Thymus (tissue), 11 donors: ENCODE data around the gene DLD. TPM values are rescaled to one million over a fixed set of nuclear protein-coding genes. Genes with fewer than 3 reads are reported as not detected.

Source experiments
- DNase-seq, 9 donors: peaks; one replicate each; pipeline ENCODE4 v3.0.0-alpha.2; 2013; ENCODE audit warnings: low spot score in 9 of 9, low read depth in 6 of 9, missing footprints in 1 of 9
- H3K27ac ChIP-seq, 2 donors: one replicate each; pipeline ENCODE4 v1.5.1; 2013; ENCODE audit warnings: control low read depth in 1 of 2, low read depth in 1 of 2, low read length in 1 of 2, mild to moderate bottlenecking in 1 of 2, moderate library complexity in 1 of 2
- H3K27me3 ChIP-seq, 2 donors: one replicate each; pipeline ENCODE4 v1.5.1; 2013; ENCODE audit warnings: low read length in 1 of 2; ENCODE audit not compliant: control insufficient read depth in 2 of 2, insufficient read depth in 1 of 2
- H3K36me3 ChIP-seq, 2 donors: one replicate each; pipeline ENCODE4 v1.5.1; 2013; ENCODE audit warnings: low read length in 1 of 2, mild to moderate bottlenecking in 1 of 2, moderate library complexity in 1 of 2; ENCODE audit not compliant: control insufficient read depth in 2 of 2, insufficient read depth in 2 of 2
- H3K4me1 ChIP-seq, 2 donors: one replicate each; pipeline ENCODE4 v1.5.1; 2013; ENCODE audit warnings: low read length in 2 of 2; ENCODE audit not compliant: control insufficient read depth in 2 of 2, insufficient read depth in 2 of 2
- H3K4me3 ChIP-seq, 2 donors: one replicate each; pipeline ENCODE4 v1.5.1; 2013; ENCODE audit warnings: low read length in 2 of 2, control low read depth in 1 of 2, mild to moderate bottlenecking in 1 of 2
- H3K9me3 ChIP-seq, 2 donors: one replicate each; pipeline ENCODE4 v1.5.1; 2013; ENCODE audit warnings: low read length in 1 of 2, mild to moderate bottlenecking in 1 of 2; ENCODE audit not compliant: control insufficient read depth in 2 of 2, insufficient read depth in 1 of 2
- WGBS: extraction: QIAGEN DNeasy Blood & Tissue Kit; methylation state at CpG from one replicate; pipeline ENCODE4 v1.1.7; 2013; 5-methylcytosine and 5-hydroxymethylcytosine counted together
- polyA plus RNA-seq: library from polyadenylated mRNA; stranded (reverse); fragments of 200-250 nt; gene quantifications from one replicate; pipeline ENCODE4 v1.2.3, GENCODE V29; 2013
- total RNA-seq: library from RNA; stranded (reverse); fragments of 120-200 nt; gene quantifications from one replicate; pipeline ENCODE4 v1.2.4, GENCODE V29; 2013
- donor health status: healthy.

DLD gene
- total and polyA plus RNA-seq, 2 donors = 42.4 to 44.2 TPM

GRCh38 chr7:107850643-107851042 is 40.3 kb upstream of the DLD start:
- Histone ChIP-seq H3K27ac (no peak overlapping the region), H3K4me1 (no peaks in the 10 kb centered on the region), H3K4me3 (no peak overlapping the region), H3K27me3 (no peaks in the 10 kb centered on the region), H3K36me3 (no peaks in the 10 kb centered on the region), H3K9me3 (no peaks in the 10 kb centered on the region)
- no peak for DNase-seq
- WGBS = 58% methylated on average over 1 of the region's 1 CpG

GRCh38 chr7:107854454-107854853 is 36.5 kb upstream of the DLD start:
- no peak for DNase-seq
- Histone ChIP-seq H3K4me3 (no peak overlapping the region), H3K4me1 (peaks cover 3 to 7% of the 10 kb centered on the region in 2 donors), H3K9me3 (no peaks in the 10 kb centered on the region), H3K27me3 (no peaks in the 10 kb centered on the region), H3K27ac (no peak overlapping the region), H3K36me3 (no peaks in the 10 kb centered on the region)
- 91% methylated on average over 1 of the region's 1 CpG for WGBS

GRCh38 chr7:107854989-107855388 is 36.0 kb upstream of the DLD start:
- WGBS = 76% methylated on average over 4 of the region's 4 CpGs
- DNase-seq = no peak
- Histone ChIP-seq H3K9me3 (no peaks in the 10 kb centered on the region), H3K4me3 (no peak overlapping the region), H3K27ac (no peak overlapping the region), H3K27me3 (no peaks in the 10 kb centered on the region), H3K4me1 (peaks cover 3 to 7% of the 10 kb centered on the region in 2 donors), H3K36me3 (no peaks in the 10 kb centered on the region)

GRCh38 chr7:107856806-107857540 is 34.0 kb upstream of the DLD start:
- no peaks in the 10 kb centered on the region for H3K27me3 ChIP-seq
- H3K36me3 ChIP-seq = no peaks in the 10 kb centered on the region
- H3K4me1 ChIP-seq = peaks cover 3 to 7% of the 10 kb centered on the region in 2 donors
- no peaks in the 10 kb centered on the region for H3K9me3 ChIP-seq
- no peak overlapping the region for H3K4me3 ChIP-seq
- WGBS = 30% methylated on average over 4 of the region's 4 CpGs
- H3K27ac ChIP-seq = no peak overlapping the region
- peak in 1 of 9 donors; percentile 27 for DNase-seq

- no peaks in the 10 kb centered on the region for H3K36me3 ChIP-seq
- H3K4me3 ChIP-seq = no peak overlapping the region
- WGBS = 76% methylated on average over 2 of the region's 2 CpGs
- no peak overlapping the region for H3K27ac ChIP-seq
- peaks cover 3 to 7% of the 10 kb centered on the region in 2 donors for H3K4me1 ChIP-seq
- no peaks in the 10 kb centered on the region for H3K9me3 ChIP-seq
- H3K27me3 ChIP-seq = no peaks in the 10 kb centered on the region
- DNase-seq = no peak
Observed at GRCh38 chr7:107857541-107857912, 33.5 kb upstream of the DLD start.

- H3K4me3 ChIP-seq = no peak overlapping the region
- H3K27me3 ChIP-seq = no peaks in the 10 kb centered on the region
- DNase-seq = no peak
- no peaks in the 10 kb centered on the region for H3K36me3 ChIP-seq
- no peak overlapping the region for H3K27ac ChIP-seq
- H3K9me3 ChIP-seq = no peaks in the 10 kb centered on the region
- 96% methylated on average over 5 of the region's 5 CpGs for WGBS
- peaks cover 3 to 7% of the 10 kb centered on the region in 2 donors for H3K4me1 ChIP-seq
Observed at GRCh38 chr7:107858280-107858679, 32.7 kb upstream of the DLD start.

- Histone ChIP-seq H3K4me1 (peaks cover 3 to 7% of the 10 kb centered on the region in 2 donors), H3K27ac (no peak overlapping the region), H3K36me3 (no peaks in the 10 kb centered on the region), H3K4me3 (no peak overlapping the region), H3K9me3 (no peaks in the 10 kb centered on the region), H3K27me3 (no peaks in the 10 kb centered on the region)
- 96% methylated on average over 9 of the region's 9 CpGs for WGBS
- DNase-seq = no peak
Observed at GRCh38 chr7:107860279-107860961, 30.6 kb upstream of the DLD start.

GRCh38 chr7:107860981-107861652 is 29.9 kb upstream of the DLD start:
- Histone ChIP-seq H3K9me3 (no peaks in the 10 kb centered on the region), H3K27ac (no peak overlapping the region), H3K27me3 (no peaks in the 10 kb centered on the region), H3K36me3 (no peaks in the 10 kb centered on the region), H3K4me1 (peaks cover 3 to 7% of the 10 kb centered on the region in 2 donors), H3K4me3 (no peak overlapping the region)
- 93% methylated on average over 6 of the region's 6 CpGs for WGBS
- DNase-seq = no peak
